Measurements from ENCODE around the gene FHL1. TPM values are rescaled to one million over a fixed set of nuclear protein-coding genes. Genes with fewer than 3 reads are reported as not detected.
"Not testable (repeated sequence)": the region's sequence is repeated elsewhere in the genome, so short reads cannot be mapped to it uniquely, and the experiment has no call there.

The FHL1 gene
- total RNA-seq: 381 TPM

DNA sequence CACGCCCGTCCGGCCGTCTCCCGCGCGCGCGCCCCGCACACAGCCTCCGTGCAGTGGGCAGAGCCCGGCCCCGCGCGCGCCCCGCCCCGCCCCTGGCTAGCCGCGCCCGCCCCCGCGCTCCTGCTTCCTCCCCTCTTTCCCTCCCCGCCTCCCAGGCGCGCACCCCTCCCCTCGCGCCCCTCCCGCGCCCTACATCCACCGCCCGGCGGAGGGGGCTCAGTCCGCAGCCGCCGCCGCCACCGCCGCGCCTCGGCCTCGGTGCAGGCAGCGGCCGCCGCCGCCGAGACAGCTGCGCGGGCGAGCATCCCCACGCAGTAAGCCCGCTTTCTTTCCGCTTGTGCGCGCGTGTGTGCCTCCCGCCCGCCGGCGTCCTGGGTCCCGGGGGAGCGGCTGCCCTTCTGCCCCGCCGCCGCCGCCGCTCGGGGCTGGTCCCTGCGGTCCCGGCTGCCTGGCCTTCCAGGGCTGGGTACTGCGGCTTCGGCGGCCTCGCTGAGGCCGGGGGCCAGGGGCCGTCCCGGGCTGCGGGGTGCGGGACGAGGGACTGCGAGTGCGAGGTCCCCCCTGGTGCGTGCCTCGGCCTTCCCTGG lies at the start of gene FHL1:
Gene FHL1, plus strand, starts transcription at position 219 of the 587 bp plus-strand sequence.
- peak; percentile 46 for DNase-seq (ENCODE audit: low spot score)

DNA sequence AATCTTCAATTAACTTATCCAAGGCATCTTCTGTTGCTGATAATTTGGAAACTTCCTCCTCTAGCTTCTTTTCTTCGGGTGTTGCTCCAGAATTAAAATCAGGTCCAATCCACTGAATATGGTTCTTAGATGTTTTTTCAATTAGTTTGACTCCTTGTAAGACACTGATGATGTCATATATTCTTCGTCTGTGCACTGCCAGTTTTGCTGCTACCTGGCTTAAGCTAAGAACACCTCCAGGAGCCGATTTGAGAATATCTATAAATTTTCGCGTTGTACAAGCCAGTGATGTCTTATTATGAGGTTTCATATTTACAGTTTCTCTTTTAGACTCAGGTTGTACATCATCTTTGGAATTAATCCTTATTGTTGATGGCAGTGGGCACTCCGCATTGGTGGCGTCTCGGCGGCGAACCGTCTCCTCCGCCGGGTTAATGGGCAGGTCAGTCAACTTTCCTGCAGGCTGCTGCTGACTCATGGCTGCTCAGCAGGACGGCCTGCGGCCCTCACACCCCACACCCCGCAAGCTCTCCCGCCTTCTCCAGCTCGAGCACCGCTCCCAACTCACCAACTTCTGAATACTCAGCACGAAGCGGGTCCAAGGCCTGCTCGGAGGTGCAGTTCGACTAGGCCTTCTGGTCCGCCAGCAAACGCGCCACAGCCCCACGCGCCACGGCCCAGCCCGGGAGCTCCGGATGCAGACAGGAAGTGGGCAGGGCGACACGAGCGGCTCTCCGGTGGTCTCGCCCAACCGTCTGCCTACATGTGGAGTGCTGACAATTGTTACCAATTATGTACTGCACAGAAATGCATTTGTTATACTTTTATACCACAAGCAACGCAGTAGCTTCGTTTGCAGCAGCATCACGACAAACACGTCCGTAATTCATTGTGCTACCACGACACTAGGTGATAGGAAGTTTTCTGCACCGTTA lies 49.2 kb upstream of the FHL1 start:
- DNase-seq (ENCODE audit: low spot score): no peak

DNA sequence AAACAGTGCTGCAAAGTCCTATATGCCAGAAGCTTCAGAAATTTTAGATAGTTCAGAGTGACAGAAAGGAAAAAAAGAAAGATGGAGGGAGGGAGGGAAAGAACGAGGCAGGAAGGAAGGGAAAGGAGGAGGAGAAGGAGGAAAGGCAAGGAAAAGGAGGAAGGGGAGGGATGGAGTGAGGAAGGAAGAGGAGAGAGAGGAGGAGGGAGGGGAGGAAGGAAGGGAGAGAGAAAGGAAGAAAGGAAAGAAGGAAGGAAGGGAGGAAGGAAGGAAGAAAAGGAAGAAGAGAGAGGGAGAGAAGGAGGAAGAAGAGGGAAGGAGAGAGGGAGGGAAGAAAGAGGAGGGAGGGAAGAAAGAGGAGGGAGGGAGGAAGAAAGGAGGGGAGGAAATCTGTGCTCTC lies 42.4 kb upstream of the FHL1 start:
- DNase-seq (ENCODE audit: low spot score): no peak

DNA sequence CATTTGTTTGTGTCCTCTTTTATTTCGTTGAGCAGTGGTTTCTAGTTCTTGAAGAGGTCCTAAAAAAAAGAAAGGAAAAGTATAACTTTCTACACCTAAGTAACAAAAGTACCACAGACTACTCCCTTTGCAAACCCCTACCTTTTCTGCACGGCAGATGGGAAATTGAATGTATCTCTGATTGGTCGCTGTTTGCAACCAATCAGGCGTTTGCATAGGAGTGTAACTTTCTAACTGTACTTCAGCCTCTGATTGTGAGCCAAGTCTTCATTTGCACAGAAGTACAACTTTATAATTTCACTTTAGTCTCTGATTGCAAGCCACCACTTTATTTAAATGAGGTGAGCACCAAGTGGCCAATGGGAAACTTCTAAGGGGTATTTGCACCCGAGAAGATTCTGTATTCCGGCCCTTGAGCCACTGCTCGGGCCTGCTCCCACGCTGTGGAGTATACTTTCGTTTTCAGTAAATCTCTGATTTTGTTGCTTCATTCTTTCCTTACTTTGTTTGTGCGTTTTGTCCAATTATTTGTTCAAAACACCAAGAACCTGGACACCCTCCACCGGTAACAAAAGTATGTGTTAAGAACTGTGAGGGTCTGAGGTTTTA lies 40.3 kb upstream of the FHL1 start:
- no peak for DNase-seq (ENCODE audit: low spot score)

DNA sequence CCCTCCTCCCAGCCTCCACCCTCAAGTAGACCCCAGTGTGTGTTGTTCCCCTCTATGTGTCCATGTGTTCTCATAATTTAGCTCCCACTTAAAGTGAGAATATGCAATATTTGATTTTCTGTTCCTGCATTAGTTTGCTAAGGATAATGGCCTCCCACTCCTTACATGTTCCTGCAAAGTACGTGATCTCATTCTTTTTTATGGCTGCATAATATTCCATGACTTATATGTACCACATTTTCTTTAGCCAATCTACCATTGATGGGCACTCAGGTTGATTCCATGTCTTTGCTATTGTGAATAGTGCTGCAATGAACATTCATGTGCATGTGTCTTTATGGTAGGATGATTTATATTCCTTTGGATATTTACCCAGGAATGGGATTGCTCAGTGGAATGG lies 38.4 kb upstream of the FHL1 start:
- DNase-seq (ENCODE audit: low spot score): not testable (repeated sequence)

DNA sequence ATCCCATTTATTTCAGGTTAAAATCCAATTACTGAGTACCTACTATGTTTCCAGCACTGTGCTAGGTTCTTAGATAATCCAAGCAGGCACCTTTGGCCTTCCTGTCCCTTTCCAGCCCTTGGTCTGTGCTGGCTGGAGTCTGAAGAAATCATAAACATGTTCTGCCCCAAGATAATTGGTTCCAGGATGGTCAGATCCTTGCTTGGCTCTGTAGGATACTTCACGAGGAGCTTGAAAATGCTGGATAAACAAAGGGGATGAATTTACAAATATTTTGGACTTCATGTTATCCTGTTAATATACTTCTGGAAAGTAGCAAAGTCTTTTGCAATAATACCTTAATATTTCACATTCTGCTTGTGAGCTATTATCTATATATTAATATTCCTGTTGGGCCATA lies 35.0 kb upstream of the FHL1 start:
- no peak for DNase-seq (ENCODE audit: low spot score)

DNA sequence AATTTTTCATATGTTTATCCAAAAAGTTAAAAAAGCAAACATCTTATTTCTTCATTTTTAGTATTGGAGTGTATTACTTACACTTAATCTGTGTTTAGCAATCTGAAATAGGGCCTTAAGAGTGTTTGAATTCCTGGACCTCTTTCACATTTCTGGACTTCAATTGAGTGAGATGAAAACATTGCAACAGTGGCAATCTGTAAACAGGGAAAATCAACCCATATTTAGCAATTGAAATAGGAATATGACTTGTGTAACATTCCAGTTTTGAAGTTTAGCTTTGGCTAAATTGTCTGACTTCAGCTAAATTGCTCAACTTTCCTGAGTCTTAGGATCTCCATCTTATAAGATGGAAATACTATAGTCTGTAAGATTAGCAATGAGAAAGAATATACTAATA lies 34.6 kb upstream of the FHL1 start:
- no peak for DNase-seq (ENCODE audit: low spot score)

DNA sequence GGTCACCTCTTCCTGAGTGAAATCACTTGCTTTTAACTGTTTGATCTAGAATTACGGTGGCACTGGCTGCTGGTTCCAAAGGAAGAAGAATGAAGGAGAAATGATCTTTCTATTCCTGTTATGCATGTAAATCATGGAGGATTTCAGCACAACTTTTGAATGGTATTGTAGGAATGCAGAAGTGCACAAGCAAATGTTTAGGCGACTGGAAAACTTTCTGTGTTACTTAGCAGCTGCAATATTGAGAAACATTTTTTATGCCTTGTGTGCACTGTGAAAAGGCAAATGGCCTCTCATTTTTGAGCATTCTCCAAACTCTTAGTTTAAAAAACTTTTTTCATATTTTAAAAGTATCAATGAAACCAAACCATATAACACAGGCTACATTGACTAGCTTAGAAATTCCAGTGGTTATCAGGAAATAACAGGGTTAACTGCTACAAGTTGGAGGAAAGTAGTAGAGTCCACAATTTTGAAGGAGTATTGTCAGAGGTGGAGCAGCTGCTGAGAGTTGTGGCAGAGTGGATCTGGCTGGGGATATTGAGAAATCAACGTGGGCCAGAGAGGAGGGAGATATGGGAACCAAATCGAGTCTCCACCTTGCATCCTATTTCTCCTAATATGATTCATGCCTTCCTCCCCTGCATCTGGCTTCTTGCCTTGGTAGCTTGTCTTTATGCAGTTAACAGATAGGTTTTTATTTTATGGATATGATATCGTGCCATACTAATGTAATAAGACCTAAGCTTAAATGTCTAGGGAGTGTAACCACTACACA lies 32.0 kb upstream of the FHL1 start:
- DNase-seq (ENCODE audit: low spot score): no peak

DNA sequence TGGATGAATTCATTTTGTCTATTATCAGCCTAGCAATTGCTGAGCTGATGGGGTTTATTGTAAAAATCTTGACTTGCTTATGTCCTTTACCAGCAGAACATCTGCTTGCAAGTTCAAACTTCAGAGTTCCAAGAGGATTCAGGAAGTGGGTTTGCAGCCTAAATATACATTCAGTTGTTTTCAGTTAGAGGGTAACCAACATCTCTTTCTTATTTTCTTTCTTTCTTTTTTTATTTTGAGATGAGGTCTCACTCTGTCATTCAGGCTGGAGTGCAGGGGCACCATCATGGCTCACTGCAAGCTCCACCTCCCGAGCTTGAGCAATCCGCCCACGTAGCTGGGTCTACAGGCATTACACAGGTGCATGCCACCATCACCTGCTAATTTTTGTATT lies 31.4 kb upstream of the FHL1 start:
- no peak for DNase-seq (ENCODE audit: low spot score)

DNA sequence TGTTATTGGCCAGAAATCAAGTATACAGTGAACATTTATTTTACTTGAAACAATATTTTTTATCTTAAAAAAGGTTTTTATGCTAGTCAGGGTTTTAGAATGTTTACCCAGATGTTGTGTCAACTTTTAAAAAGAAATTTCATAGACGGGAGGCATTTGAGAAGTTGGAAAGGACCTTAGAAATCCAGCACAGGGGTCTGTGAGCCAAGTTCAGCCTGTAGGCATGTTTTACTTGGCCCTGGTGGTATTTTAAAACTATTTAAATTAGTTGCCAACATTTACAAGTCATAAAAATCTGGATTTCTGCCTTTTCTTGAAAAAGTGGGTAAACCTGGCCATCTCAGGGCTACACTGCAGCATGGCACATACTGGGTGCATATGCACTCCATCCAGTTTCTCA lies 25.5 kb upstream of the FHL1 start:
- no peak for DNase-seq (ENCODE audit: low spot score)

DNA sequence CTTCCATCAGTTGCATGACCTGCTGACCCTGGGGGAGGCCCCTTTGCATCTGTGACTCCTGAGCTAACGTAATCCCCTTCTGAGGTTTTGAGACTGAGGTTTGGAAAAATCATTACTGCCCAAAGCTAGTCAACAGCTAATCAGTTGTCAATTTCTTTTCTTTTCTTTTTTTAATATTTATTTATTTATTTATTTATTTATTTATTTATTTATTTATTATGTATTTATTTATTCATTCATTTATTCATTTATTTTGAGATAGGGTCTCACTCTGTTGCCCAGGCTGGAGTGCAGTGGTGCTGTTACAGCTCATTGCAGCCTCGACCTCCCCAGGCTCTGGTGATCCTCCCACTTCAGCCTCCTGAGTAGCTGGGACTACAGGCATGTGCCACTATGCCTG lies 25.1 kb upstream of the FHL1 start:
- no peak for DNase-seq (ENCODE audit: low spot score)

DNA sequence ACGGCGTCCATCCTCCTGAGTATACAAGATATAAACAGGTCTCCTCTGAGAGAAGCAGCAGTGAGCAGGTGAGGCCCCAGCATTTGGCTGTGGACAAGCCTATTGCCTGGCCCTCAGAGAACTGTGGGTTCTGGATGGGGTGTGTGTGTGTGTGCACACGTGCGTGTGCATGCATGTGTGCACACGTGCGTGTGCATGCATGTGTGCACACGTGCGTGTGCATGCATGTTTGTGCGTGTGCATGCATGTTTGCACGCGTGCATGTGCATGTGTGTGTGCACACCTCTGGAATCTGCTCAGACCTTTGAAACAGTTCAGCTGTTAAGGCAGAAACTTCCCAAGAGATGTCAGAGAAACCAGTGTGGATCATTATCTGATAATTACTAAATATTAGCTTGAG lies 22.2 kb upstream of the FHL1 start:
- no peak for DNase-seq (ENCODE audit: low spot score)

DNA sequence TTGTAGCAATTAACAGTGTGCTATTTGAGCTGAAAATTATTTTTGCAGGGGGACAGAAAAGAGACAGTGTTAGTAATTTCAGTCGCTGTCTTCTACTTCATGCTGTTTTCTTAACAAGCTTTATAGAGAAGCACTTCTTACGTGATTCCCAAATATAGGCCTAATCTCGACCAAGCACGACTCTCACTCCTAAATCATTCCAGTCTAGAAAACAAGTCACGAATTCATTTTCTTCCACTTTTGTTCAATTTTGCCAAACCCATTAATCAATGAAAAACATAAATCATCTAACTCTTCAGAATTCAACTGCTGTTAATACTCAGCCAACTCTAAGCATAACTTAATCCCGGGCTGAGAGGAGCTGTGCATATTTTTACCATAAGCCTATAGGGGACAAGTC lies 21.0 kb upstream of the FHL1 start:
- DNase-seq (ENCODE audit: low spot score): no peak

DNA sequence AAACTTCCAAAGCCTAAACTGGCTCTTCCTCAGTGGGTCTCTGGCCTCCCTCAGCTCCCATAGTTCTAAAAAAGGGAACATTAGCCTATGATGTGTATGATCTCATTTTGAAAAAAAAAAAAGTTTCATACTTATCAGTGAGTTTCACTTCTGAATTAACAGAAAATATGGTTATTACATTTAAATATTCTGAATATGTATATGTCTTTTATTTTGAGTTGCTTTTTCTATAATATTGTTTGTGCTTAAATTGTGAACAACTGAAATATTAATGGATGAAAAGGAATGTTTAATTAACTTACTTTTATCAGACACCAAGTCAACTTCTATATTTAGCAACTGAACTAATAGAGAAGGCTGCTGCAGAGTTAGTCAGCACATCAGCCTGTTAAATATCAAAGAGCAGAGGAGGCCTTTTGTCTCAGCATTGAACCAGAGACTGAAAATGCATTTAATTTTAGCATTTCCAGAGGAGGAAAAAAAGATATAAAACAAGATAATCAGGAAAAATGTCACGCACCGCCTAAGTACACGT lies 20.4 kb upstream of the FHL1 start:
- DNase-seq (ENCODE audit: low spot score): no peak

DNA sequence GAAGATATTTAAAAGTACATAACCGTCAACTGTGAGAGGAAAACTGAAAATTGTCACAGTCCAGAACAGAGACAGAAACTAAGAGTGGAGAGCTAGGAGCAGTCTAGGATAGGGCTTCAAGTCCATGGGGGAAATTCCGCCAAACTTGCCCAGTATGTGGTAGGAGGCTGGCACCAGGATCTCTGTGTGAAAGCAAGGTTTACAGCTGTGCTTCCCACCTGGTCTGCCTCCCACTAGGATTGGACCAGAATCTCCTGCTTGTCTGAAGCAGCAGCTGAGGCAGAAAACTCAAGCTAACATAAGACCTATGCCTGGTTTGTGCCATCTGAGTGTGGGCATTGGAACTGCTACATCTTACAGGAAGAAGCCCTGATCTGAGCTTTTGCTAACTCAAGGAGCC lies 18.6 kb upstream of the FHL1 start:
- no peak for DNase-seq (ENCODE audit: low spot score)

DNA sequence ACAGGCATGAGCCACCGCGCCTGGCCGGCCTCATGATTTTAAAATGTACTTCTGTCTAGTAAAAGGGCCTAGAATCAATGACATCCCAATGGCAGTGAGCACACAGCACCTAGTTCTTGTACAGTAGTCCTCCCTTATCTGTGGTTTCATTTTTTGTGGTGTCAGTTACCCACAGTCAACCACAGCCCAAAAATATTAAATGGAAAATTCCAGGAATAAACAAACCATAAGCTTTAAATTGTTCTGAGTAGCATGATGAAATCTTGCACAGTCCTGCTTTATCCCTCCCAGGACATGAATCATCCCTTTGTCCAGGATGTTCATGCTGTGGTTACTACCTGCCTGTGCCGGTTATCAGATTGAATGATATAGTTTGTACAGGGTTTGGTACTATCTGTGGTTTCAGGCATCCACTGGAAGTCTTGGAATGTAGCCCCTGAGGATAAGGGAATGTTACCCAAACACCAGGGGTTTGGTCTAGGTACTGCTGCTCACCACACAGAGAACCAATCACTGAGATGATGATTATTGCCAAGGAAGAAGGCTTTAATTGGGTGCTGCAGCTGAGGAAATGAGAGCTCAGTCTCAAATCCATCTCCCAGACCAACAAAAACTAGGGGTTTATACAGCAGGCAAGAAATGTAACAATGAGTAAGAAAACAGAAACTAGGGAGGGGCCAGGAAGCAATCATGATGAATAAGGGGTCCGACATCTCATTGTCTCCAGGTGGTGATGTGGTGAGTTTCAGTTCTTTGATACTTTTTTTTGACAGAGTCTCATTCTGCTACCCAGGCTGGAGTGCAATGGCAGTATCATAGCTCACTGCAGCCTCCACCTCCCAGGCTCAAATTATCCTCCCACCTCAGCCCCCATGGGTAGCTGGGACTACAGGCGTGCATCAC lies 16.2 kb upstream of the FHL1 start:
- DNase-seq (ENCODE audit: low spot score): no peak

DNA sequence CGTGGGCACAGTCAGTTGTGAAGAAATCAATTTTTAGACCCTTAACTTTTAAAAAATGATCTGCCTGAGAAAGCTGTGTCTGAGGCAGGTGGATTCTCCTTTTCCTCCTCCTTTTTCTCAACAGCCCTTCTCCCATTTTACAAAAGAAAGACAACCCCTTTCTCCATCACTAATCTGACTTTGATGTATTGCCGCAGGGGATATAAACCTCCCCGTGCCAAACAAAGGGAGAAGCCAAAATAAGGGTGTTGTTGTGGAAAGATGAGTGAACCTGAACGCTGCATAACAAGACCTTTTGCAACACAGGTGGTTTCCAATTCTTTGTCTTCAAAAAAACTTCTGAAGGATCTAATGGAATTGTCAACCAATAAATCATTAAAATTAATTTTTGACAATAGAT lies 8.4 kb upstream of the FHL1 start:
- DNase-seq (ENCODE audit: low spot score): no peak

DNA sequence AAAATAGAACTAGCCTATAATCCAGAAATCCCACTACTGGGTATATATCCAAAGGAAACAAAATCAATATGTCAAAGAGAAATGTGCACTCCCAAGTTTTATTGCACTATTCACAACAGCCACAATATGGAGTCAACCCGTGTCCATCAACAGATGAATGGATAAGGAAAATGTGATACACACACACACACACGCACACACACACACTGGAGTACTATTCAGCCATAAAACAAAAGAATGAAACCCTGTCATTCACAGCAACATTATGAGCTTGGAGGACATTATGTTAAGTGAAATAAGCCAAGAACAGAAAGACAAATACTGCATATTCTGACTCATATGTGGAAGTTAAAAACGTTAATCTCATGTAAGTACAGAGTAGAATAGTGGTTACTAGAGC lies 5.8 kb upstream of the FHL1 start:
- DNase-seq (ENCODE audit: low spot score): no peak

DNA sequence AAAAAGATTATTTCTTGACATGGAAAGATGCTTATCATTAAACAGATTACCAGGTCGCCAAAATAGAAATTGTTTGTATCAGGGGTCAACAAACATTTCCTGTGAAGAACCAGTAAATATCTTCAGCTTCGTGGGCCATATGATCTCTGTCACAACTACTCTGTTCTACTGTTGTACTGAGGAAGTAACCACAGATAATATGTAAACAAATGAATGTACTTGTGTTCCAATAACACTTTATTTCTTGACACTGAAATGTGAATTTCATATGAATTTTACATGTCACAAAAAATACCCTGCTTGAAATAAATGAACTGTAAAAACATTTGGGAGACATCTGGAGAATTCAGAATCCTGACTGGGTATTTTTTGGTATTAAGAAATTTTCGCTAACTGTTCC lies 4.7 kb upstream of the FHL1 start:
- DNase-seq (ENCODE audit: low spot score): no peak

DNA sequence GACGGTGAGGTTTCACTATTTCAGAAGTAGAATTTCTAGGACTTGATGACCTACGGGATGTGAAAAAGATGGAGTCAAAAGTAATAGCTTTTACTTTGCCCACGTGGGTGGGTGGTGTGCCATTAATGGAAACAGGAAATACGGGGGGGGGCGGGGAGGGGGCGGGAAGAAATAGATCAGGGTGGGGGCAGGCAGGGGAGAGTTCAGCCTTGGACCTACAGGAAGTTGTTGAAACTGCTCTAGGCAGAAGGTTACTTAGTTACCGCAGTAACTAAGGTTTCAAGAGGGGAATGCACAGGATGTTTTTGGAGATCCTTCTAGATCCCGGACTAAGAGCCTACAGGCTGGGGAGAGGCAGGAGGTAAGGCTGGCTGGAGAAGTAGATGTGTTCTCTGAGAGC lies 3.6 kb upstream of the FHL1 start:
- no peak for DNase-seq (ENCODE audit: low spot score)

Data from mucosa of gallbladder (tissue), 1 donor.